Amniotic stem cell (primary cell): ENCODE results near the gene HFM1.
"Not testable (repeated sequence)": the region's sequence is repeated elsewhere in the genome, so short reads cannot be mapped to it uniquely, and the experiment has no call there.

Experiments used
- DNase-seq: peaks from one replicate; lab custom pipeline; 2025; lab: John Stamatoyannopoulos, UW

HFM1 gene

DNA sequence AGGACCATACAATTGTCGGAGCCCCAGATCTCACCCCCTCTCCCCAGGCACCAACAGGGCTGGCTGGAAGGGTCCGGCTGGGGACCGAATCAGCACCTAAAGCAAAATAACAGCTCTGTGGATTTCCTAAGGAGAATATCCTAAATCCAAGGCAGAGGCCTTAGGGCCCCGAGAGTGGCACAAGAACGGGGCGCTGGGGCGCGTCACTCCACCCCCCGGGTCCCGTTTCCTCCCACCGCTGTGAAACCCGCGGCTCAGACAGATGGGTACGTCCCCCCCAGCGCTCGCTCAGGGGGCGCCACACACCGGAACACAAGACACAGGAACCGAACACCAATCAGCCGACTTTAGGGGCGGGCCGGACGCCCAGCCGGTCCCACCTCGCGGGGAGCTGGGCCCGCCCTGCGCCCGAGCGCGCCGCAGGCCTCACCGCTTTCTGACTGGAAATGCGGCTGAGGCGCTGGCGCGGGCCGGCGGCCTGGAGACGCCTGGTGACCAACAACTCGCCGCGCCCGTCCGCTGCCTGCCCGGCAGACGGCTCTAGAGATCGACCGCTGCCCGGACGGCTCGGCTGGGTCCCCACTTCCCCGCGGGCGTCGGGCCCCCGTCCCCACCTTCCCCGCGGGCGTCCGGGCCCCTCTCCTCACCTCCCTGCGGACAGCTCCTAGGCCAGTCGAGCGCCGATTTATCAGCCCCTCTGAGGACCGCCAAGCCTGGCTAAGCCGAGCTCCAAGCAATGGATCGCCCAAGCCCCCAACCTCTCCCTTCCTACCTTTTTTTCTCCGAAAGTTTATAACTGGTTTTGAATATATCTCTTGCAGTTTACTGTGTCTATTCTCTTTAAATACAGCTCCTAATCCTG is at the start of gene HFM1:
Gene HFM1 (minus strand): TSS at position 687 of the 862 bp plus-strand sequence. CDS start 3,755 bp downstream, outside the sequence.
- DNase-seq = no peak

DNA sequence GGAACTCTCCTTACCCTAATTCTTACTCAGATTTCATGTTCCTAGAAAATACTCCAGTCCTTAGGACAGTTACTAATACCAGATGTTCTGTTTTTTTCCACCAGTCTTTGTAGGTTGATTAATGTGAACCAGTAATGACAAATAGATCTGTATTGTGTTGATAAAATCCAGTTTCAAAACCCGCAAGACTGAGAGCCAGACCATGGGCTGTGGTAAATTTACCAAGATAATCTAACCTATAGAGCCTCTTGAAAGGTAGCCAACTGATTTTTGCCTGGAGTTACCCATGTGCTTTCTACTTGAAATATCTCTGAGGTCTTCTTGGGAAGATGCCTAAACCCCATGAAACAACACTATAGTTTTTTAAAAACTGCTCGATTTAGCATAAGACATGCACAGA is 49.5 kb upstream of the HFM1 start:
- DNase-seq = no peak

DNA sequence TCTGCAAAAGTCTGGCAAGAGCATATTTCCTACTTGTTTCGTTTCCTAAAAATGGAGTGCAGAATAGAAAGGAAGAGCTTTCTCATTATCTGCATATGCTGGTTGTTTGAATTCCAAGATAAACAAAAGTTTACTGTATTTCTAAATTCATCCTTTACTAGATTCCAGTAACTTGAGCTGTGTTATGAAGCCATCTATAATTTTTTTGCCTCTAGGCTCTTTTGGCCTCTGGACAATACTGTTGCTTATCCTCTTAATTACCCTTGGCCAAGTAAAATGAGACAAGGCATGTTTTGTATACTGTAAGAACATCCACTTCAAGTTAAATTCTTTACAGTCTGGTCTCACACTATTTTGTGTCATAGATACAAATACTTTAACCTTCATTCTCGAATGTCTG is 45.6 kb upstream of the HFM1 start:
- DNase-seq = peak; percentile 8

DNA sequence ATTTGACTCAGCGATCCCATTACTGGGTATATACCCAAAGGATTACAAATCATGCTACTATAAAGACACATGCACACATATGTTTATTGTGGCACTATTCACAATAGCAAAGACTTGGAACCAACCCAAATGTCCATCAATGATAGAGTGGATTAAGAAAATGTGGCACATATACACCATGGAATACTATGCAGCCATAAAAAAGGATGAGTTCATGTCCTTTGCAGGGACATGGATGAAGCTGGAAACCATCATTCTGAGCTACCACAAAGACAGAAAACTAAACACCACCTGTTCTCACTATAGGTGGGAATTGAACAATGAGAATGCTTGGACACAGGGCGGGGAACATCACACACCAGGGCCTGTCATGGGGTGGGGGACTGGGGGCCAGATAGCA is 43.1 kb upstream of the HFM1 start:
- not testable (repeated sequence) for DNase-seq

- not testable (repeated sequence) for DNase-seq
Observed at GRCh38 chr1:91441980-91442379, 37.3 kb upstream of the HFM1 start.

DNA sequence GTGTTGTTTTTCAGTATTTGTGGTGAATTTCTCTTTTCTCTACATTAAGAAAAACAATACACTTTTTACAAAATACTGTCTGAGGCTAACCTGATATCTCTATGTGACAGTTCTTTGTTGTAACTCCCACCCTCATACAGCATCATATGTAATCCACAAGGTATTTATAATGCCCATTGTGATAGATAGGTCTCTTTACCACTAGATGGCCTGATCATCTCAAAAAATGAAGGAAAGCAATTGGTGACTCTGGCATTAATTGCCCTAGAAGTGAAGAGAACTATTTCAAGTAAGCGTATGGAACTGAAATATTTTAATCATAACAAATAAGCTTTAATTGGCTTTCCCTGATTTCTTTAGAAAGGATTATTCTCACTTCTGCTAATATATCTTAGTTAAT is 36.2 kb upstream of the HFM1 start:
- no peak for DNase-seq

- no peak for DNase-seq
Observed at GRCh38 chr1:91439016-91439415, 34.4 kb upstream of the HFM1 start.

DNA sequence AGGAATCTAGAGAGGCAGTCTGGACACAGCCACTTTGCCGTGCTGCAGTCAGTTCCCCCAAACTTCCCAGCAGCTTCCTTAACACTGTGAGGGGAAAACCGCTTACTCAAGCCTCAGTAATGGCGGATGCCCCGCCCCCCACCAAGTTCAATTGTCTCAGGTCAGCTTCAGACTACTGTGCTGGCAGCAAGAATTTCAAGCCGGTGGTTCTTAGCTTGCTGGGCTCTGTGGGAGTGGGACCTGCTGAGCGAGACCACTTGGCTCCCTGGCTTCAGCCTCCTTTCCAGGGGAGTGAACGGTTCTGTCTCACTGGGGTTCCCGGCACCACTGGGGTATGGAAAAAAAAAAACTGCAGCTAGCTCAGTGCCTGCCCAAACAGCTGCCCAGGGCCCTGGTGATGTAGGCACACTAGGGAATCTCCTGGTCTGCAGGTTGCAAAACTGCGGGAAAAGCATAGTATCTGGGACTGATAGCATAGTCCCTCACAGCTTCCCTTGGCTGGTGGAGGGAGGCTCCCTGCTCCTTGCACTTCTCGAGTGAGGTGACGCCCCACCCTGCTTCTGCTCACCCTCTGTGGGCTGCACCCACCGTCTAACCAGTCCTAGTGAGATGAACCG is 23.7 kb upstream of the HFM1 start:
- no peak for DNase-seq

GRCh38 chr1:91427741-91428140 is 23.1 kb upstream of the HFM1 start:
- no peak for DNase-seq

DNA sequence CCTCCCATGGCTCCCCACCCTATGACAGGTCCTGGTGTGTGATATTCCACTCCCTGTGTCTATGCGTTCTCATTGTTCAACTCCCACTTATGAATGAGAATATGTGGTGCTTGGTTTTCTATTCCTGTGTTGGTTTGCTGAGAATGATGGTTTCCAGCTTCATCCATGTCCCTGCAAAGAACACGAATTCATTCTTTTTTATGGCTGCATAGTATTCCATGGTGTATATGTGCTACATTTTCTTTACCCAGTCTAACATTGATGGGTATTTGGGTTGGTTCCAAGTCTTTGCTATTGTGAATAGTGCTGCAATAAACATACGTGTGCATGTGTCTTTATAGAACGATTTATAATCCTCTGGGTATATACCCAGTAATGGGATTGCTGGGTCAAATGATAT is 17.9 kb upstream of the HFM1 start:
- DNase-seq = not testable (repeated sequence)

DNA sequence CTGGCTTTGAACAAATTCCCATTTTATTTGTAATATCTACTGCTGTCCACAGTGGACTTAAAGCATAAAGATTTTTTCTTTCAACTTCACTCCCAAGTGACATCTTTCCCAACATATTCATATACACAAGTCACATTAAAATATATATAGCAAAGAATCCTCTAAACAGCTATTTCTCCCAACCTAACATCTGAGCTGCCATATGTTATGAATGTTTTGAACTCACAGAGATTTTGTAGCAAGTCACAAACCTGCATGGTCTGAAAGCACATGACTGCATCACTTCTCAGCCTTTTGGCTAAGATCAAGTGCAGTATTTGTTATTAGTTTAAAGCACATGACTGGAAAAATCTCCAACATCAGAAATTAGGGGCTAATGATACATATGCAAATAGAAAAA is 7.7 kb upstream of the HFM1 start:
- no peak for DNase-seq

GRCh38 chr1:91406773-91407389 is 2.2 kb upstream of the HFM1 start:
- no peak for DNase-seq

- DNase-seq = no peak
Observed at GRCh38 chr1:91402023-91402422, 2.6 kb downstream of the HFM1 start.

DNA sequence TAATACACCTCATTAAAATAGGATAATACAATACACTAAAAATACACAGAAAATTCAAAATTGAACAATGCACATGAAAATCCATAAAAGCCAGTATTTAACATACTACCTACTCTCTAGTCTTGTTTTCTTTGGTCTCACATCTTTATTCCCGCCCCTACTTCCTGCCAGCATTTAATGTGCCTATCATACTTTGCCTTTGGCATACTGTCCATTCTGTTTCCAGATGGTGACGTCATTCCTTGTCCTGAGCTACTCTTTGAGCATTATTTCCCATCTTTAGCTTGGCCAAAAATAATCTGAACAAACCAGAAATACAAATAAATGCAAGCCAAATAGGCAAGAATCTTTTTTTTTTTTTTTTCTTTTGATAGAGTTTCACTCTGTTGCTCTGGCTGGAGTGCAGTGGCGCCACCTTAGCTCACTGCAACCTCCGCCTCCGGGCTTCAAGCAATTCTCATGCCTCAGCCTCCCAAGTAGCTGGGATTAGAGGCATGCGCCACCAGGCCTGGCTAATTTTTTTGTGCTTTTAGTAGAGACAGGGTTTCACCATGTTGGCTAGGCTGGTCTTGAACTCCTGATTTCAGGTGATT is 4.4 kb downstream of the HFM1 start:
- no peak for DNase-seq

DNA sequence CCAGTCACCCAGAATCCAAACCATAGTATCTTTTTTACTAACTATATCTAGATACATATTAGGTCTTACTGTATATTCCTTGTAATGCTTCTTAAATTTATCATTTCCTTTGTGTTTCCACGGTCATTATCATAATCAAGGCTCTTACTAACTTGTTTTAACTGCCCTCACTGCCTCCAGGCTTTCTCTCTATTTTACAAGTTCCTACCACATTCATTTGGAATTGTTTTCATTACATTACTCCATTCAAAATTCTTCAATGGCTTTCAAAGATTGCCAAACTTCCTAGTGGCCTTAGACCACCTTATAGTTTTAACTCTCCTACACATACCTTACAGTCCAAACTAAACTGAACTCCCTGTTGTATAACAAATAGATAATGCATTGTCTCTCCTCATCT is 6.3 kb downstream of the HFM1 start:
- DNase-seq = no peak

GRCh38 chr1:91397605-91398004 is 7.0 kb downstream of the HFM1 start:
- no peak for DNase-seq

DNA sequence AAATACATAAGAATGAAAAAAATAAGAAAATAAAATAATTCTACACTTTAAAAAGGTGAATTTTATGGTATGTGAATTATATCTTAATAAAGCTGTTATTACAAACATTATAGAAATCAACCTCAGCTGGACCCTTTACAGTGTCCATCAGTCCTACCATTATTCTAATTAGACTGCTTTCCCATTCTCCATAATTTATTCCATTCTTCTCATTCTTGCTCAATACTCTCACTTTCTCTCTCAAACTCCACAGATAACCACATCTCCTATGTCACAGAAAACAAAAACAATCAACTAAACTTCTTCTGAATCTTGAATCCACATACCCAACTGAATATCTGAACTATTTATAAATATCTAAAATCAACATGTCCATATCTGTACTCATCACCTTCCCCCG is 11.6 kb downstream of the HFM1 start:
- no peak for DNase-seq

DNA sequence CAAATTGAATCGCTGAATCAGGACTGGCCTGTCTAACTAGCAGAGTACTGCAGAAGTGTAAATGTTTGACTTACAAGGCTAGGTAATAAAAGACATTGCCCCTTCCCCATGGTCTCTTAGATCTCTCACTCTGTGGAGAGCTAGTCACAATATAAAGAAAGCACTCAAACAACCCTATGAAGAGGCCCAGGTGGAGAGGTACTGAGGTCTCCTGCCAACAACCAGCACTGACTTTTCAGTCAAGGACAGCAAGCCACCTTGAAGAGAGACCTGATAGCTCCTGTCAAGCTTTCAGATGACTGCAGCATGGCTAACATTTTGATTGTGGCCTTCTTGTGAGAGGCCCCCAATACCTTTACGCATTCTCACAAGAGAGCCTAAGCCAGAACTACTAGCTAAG is 18.5 kb downstream of the HFM1 start:
- no peak for DNase-seq

DNA sequence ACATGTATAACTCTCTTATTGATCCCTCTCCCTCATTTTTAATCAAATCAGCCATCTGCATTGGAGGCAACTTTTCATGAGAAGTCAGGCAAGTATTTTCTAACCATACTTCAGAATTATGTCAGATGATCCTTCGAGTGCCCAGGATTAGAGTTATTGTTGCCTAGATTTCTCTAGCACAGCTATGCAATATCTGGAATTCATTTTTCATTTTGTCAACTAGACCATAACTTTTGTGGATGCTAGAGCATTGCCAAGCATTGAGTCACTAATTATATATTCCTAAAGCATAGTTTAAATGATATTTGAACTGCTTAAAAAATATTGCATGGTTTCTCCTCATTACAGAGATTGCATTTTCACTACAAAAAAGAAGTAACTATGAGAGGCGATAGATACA is 21.2 kb downstream of the HFM1 start:
- no peak for DNase-seq

DNA sequence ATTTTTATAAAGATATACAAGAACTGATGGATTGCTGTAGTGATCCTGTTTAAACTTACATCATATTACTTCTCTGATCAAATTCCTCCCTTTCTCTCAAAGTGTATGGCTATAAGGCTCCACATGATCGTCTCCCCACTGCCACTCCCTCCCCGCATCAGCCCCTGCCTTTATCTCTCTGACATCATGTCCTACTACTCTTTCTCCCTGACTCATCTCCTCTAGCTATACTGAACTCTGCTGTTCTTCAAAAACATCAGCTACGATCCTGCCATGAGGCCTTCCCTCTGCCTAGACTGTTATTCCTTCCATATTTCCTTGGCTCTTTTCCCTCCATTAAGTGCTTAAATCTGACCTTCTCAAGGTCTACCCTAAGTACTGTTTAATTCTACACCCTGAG is 22.8 kb downstream of the HFM1 start:
- DNase-seq = no peak

- DNase-seq = no peak
Observed at GRCh38 chr1:91374086-91374485, 30.6 kb downstream of the HFM1 start.

- DNase-seq = not testable (repeated sequence)
Observed at GRCh38 chr1:91372230-91372629, 32.4 kb downstream of the HFM1 start.

- no peak for DNase-seq
Observed at GRCh38 chr1:91349524-91349923, 55.1 kb downstream of the HFM1 start.
